HEK293T (cell line): ENCODE data around the gene SLC44A5.
"Not testable (repeated sequence)": the region's sequence is repeated elsewhere in the genome, so short reads cannot be mapped to it uniquely, and the experiment has no call there.

Source experiments
- CTCF ChIA-PET: fragments of 350-600 bp; formaldehyde crosslinking; extraction: SDS; loops from one replicate; lab custom pipeline; 2021; ENCODE audit warnings: antibody characterized with exemption, inconsistent platforms; lab: Yijun Ruan, JAX
- POLR2A ChIA-PET: fragments of 350-600 bp; formaldehyde crosslinking; extraction: SDS; loops from one replicate; lab custom pipeline; 2020; ENCODE audit warnings: antibody characterized with exemption, inconsistent platforms; lab: Yijun Ruan, JAX
- DNase-seq: peaks from one replicate; pipeline ENCODE4 v3.0.0; 2012; ENCODE audit warnings: mixed read lengths; ENCODE audit errors: extremely low spot score
- ARNT ChIP-seq: fragments of 450-650 bp; IDR thresholded peaks from 2 replicates; pipeline ENCODE4 v1.6.1; 2017; ENCODE audit warnings: mild to moderate bottlenecking
- BHLHE40 ChIP-seq: fragments of 450-650 bp; IDR thresholded peaks from 2 replicates; pipeline ENCODE4 v1.6.1; 2016; ENCODE audit warnings: mild to moderate bottlenecking, moderate library complexity, borderline replicate concordance
- CTBP1 ChIP-seq: fragments of 450-650 bp; IDR thresholded peaks from 2 replicates; pipeline ENCODE4 v1.6.1; 2016; ENCODE audit warnings: borderline replicate concordance
- ELF4 ChIP-seq: fragments of 450-650 bp; IDR thresholded peaks from 2 replicates; pipeline ENCODE4 v1.6.1; 2017; ENCODE audit warnings: antibody characterized with exemption
- FOXA1 ChIP-seq: fragments of 450-650 bp; IDR thresholded peaks from 2 replicates; pipeline ENCODE4 v1.6.1; 2016; ENCODE audit warnings: mild to moderate bottlenecking
- FOXK2 ChIP-seq: fragments of 450-650 bp; IDR thresholded peaks from 2 replicates; pipeline ENCODE4 v1.6.1; 2016; ENCODE audit warnings: mild to moderate bottlenecking
- FOXM1 ChIP-seq: fragments of 450-650 bp; IDR thresholded peaks from 2 replicates; pipeline ENCODE4 v1.6.1; 2017; ENCODE audit warnings: mild to moderate bottlenecking, borderline replicate concordance
- HDGF ChIP-seq: fragments of 450-650 bp; IDR thresholded peaks from 2 replicates; pipeline ENCODE4 v1.6.1; 2017; ENCODE audit warnings: antibody characterized with exemption, borderline replicate concordance
- L3MBTL2 ChIP-seq: fragments of 450-650 bp; conservative IDR thresholded peaks from 2 replicates; pipeline ENCODE4 v1.6.1; 2016; ENCODE audit warnings: mild to moderate bottlenecking
- LEF1 ChIP-seq: fragments of 450-650 bp; IDR thresholded peaks from 2 replicates; pipeline ENCODE4 v1.6.1; 2017; ENCODE audit warnings: mild to moderate bottlenecking, borderline replicate concordance
- NFRKB ChIP-seq: fragments of 450-650 bp; IDR thresholded peaks from 2 replicates; pipeline ENCODE4 v1.6.1; 2016; ENCODE audit warnings: mild to moderate bottlenecking, moderate library complexity
- SP1 ChIP-seq: fragments of 450-650 bp; IDR thresholded peaks from 2 replicates; pipeline ENCODE4 v1.6.1; 2017
- SUZ12 ChIP-seq: fragments of 450-650 bp; IDR thresholded peaks from 2 replicates; pipeline ENCODE4 v1.6.1; 2016; ENCODE audit warnings: mild to moderate bottlenecking
- TARDBP ChIP-seq: fragments of 450-650 bp; IDR thresholded peaks from 2 replicates; pipeline ENCODE4 v1.6.1; 2016
- ZNF384 ChIP-seq: fragments of 450-650 bp; IDR thresholded peaks from 2 replicates; pipeline ENCODE4 v1.6.1; 2016
- TF ChIP-seq, protein P1 (sequence below): fragments of 450-650 bp; IDR thresholded peaks from 2 replicates; pipeline ENCODE4 v1.6.1; 2016

SLC44A5 gene

DNA sequence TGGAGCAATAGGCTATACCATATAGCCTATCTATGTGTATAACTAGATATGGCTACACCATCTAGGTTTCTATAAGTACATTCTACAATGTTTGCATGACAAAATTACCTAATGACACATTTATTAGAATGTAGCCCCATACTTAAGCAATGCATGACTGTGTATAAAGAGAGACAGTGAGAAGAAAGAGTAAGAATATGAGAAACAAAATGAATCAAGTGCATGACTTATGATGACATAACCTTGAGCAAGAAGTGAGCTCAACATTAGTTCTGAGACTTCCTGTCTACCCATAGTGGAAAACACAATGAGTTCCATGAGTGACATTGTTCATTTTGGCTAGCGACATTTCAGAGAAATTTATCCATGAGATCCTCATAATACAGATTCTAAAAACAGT lies 10.1 kb downstream of the SLC44A5 start:
- DNase-seq, result no peak
- TF ChIP-seq FOXK2 (no peak), ZNF384 (no peak), FOXA1 (no peak)
- CTCF ChIA-PET, result no interaction called here

DNA sequence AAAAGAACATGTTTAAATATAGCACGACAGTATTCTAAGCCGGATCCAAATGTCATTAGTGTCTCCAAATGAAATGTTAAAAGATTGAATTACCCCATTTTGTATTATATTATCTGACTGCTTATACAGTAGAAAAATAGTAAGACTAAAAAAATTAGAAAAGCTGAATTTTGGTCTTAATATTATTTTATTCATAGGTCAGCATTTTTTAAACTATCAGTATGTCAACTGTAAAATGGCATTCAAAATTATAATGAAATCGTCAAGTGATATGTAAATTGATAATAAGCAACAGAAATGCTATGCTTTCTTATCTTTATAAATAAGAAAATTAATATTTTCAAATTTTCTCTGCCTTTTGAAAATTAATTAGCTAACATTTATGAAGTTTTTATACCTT lies 16.6 kb downstream of the SLC44A5 start:
- POLR2A ChIA-PET, result no interaction called here
- TF ChIP-seq FOXK2 (no peak), LEF1 (no peak), SUZ12 (no peak), ELF4 (no peak), ARNT (no peak)
- TF ChIP-seq, protein P1, sequence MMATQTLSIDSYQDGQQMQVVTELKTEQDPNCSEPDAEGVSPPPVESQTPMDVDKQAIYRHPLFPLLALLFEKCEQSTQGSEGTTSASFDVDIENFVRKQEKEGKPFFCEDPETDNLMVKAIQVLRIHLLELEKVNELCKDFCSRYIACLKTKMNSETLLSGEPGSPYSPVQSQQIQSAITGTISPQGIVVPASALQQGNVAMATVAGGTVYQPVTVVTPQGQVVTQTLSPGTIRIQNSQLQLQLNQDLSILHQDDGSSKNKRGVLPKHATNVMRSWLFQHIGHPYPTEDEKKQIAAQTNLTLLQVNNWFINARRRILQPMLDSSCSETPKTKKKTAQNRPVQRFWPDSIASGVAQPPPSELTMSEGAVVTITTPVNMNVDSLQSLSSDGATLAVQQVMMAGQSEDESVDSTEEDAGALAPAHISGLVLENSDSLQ, result no peak
- CTCF ChIA-PET, result interaction anchor here (0.8 kb wide), 1 partner anchor 37 kb away, joined by 3 read pairs; no protein-coding TSS in a partner anchor

More for the DNA sequence above, 10.1 kb downstream of the SLC44A5 start:
- POLR2A ChIA-PET, result no interaction called here

DNA sequence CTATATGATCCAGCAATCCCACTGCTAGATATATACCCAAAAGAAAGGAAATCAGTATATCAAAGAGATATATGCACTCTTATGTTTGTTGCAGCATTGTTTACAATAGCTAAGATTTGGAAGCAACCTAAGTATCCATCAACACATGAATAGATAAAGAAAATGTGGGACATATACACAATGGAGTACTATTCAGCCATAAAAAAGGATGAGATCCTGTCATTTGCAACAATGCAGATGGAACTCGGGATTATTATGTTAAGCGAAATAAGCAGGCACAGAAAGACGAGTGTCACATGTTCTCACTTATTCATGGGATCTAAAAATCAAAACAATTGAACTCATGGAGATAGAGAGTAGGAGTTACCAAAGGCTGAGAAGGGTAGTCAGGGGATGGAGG lies 17.5 kb downstream of the SLC44A5 start:
- POLR2A ChIA-PET, CTCF ChIA-PET, DNase-seq: not testable (repeated sequence)

More for the DNA sequence above, 16.6 kb downstream of the SLC44A5 start:
- no peak for DNase-seq

DNA sequence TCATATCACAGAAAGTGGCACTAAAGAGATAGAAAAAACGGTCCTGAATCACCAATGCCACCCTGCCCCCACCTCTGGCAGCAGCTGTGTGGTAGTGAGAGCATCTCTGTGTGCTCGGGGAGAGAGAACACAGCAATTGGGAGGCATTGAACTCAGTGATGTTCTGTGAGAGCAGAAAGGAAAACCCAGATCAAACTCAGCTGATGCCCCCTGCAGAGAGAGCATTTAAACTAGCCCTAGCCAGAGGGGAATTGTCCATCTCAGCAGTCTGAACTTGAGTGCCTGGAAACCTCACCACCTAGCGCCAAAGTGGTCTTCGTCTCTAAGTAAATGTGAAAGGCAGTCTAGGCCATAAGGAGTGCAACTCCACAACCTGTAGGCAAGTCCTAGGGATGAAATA lies 21.3 kb downstream of the SLC44A5 start:
- TF ChIP-seq L3MBTL2 (no peak), FOXM1 (no peak), SP1 (no peak), LEF1 (no peak), FOXK2 (no peak), ARNT (no peak), CTBP1 (no peak), NFRKB (no peak), FOXA1 (no peak), HDGF (no peak), SUZ12 (no peak), BHLHE40 (no peak), ELF4 (no peak), TARDBP (no peak), ZNF384 (no peak)
- TF ChIP-seq, protein P1, result no peak
- no peak for DNase-seq
- ChIA-PET CTCF (interaction anchor here (1.5 kb wide), 1 partner anchor 25 kb away, joined by 6 read pairs; no protein-coding TSS in a partner anchor), POLR2A (interaction anchor here (1.0 kb wide), 1 partner anchor 28 kb away, joined by 3 read pairs; no protein-coding TSS in a partner anchor)

DNA sequence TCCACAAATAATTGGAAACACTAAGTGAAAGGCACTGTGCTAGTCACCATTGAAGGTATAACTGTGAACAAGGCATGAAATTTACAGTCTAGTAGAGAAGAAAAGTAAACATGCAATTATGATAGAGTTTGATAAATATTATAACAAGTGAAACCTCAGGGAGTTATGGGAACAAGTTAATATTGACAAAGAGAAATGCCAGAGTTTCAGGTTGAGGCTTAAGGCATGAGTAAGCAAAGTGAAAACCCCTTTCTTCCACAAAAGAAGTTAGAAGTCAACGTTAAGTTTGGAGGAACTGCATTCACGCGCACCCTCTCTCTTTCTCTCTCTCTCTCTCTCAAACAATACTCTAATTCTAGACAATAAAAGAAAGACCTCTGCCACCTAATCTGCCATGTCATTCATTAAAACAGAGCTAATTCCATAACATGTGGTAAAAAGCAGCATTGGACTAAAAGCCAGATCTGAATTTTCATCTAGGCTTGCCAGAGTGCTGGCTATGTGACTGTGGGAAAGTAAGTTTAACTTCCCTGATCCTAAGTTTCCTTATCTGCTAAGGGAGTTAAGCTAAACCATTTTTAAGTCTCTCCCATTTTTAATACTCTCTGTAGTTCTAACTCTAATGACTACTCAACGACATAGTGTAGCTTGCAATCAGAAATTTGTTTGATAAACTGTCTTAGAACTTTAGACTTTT lies 22.0 kb downstream of the SLC44A5 start:
- ChIA-PET CTCF (interaction anchor here (1.5 kb wide), 1 partner anchor 25 kb away, joined by 6 read pairs; no protein-coding TSS in a partner anchor), POLR2A (interaction anchor here (1.0 kb wide), 1 partner anchor 28 kb away, joined by 3 read pairs; no protein-coding TSS in a partner anchor)
- no peak for TF ChIP-seq ZNF384
- no peak for TF ChIP-seq LEF1
- TF ChIP-seq NFRKB, result no peak
- TF ChIP-seq BHLHE40, result no peak
- no peak for TF ChIP-seq TARDBP
- no peak for TF ChIP-seq SUZ12
- TF ChIP-seq, protein P1, result no peak
- no peak for TF ChIP-seq CTBP1
- no peak for TF ChIP-seq FOXK2
- TF ChIP-seq FOXM1, result no peak
- TF ChIP-seq FOXA1, result no peak
- no peak for TF ChIP-seq SP1
- TF ChIP-seq L3MBTL2, result no peak
- DNase-seq, result no peak

DNA sequence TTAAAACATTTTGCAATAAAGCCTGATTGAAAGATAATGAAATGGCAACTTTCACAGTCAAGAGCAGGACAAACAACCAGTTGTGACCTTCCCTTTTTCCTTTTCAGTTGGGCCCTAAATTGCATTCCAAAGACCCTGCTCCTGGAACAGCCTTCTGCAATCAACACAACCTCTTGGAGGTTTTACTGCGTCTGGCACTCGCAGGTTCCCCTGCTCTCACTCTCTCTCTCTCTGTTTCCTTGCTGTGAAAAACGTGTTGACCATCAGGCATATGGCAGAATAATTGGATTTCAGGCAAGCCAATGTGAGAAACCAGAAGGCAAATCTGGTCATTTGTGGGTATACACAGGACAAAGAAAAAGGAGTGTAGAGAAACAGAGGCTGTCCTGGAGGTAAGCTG lies 23.2 kb downstream of the SLC44A5 start:
- ChIA-PET CTCF (no interaction called here), POLR2A (no interaction called here)
- DNase-seq, result no peak
- TF ChIP-seq NFRKB, result no peak
- no peak for TF ChIP-seq ARNT
- no peak for TF ChIP-seq FOXA1
- no peak for TF ChIP-seq ZNF384
- no peak for TF ChIP-seq SUZ12
- TF ChIP-seq FOXK2, result no peak
- TF ChIP-seq, protein P1, result no peak
- TF ChIP-seq HDGF, result no peak
- no peak for TF ChIP-seq FOXM1
- TF ChIP-seq L3MBTL2, result no peak
- no peak for TF ChIP-seq LEF1
